RWPE2 (cell line): ENCODE measurements around the gene CREB3L1.

Experiments used
- ATAC-seq: fragments of 200-7000 bp; cut with Tn5 transposase; 3 replicates; pipeline ENCODE4 v1.9.1; 2021; ENCODE audit warnings: low read depth
- DNase-seq: peaks from one replicate; pipeline ENCODE4 v3.0.0-alpha.2; 2020; ENCODE audit warnings: low spot score
- H3K27ac ChIP-seq: fragments of 450-650 bp; 2 replicates; pipeline ENCODE4 v1.5.1; 2017; ENCODE audit warnings: mild to moderate bottlenecking; ENCODE audit not compliant: poor library complexity, severe bottlenecking
- H3K27me3 ChIP-seq: fragments of 250-450 bp; sonication (Bioruptor Pico); 2 replicates; pipeline ENCODE4 v1.5.1; 2021; ENCODE audit warnings: mild to moderate bottlenecking, moderate library complexity; ENCODE audit not compliant: insufficient read depth, poor library complexity, severe bottlenecking
- H3K36me3 ChIP-seq: fragments of 250-450 bp; sonication (Bioruptor Pico); 2 replicates; pipeline ENCODE4 v1.5.1; 2020; ENCODE audit warnings: low read depth, mild to moderate bottlenecking, moderate library complexity
- H3K4me1 ChIP-seq: fragments of 250-450 bp; sonication (Bioruptor Pico); 2 replicates; pipeline ENCODE4 v1.5.1; 2021; ENCODE audit warnings: mild to moderate bottlenecking, moderate library complexity; ENCODE audit not compliant: insufficient read depth, poor library complexity, severe bottlenecking
- H3K4me3 ChIP-seq: fragments of 250-450 bp; sonication (Bioruptor Pico); 2 replicates; pipeline ENCODE4 v1.5.1; 2021; ENCODE audit warnings: mild to moderate bottlenecking, moderate library complexity; ENCODE audit not compliant: severe bottlenecking
- H3K9me3 ChIP-seq: fragments of 250-450 bp; sonication (Bioruptor Pico); 2 replicates; pipeline ENCODE4 v1.5.1; 2021; ENCODE audit warnings: mild to moderate bottlenecking, moderate library complexity; ENCODE audit not compliant: severe bottlenecking
- TF ChIP-seq, protein P1 (sequence below): fragments of 450-650 bp; IDR thresholded peaks from one replicate; pipeline ENCODE4 v1.5.1; 2017; ENCODE audit warnings: mild to moderate bottlenecking, moderate library complexity; ENCODE audit not compliant: poor library complexity, severe bottlenecking

CREB3L1 gene

DNA sequence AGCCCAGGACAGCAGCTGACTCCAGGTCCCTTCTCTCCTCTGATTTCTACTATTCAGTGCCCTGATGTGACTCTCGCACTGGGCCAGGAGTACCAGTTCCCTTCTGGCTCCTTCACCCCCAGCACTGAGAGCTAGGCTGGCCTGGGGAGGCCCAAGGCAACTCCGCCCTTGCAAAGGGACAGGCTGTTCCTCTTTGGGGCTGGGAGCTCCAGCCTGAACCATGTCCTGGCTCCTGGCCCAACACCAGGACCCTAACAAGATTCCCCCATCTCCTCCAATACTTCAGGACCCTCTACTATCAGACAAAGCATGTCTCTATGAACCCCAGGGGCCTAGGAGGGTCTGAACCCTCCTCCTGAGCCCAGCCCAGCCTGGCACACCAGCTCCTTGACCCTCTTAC, 12.5 kb downstream of the CREB3L1 start:
- Histone ChIP-seq H3K36me3 (no peaks in the 10 kb centered on the region), H3K9me3 (no peaks in the 10 kb centered on the region), H3K4me1 (peaks cover 13% of the 10 kb centered on the region), H3K4me3 (no peak overlapping the region), H3K27ac (no peak overlapping the region), H3K27me3 (no peaks in the 10 kb centered on the region)
- no peak for ATAC-seq
- no peak for DNase-seq
- TF ChIP-seq, protein P1, sequence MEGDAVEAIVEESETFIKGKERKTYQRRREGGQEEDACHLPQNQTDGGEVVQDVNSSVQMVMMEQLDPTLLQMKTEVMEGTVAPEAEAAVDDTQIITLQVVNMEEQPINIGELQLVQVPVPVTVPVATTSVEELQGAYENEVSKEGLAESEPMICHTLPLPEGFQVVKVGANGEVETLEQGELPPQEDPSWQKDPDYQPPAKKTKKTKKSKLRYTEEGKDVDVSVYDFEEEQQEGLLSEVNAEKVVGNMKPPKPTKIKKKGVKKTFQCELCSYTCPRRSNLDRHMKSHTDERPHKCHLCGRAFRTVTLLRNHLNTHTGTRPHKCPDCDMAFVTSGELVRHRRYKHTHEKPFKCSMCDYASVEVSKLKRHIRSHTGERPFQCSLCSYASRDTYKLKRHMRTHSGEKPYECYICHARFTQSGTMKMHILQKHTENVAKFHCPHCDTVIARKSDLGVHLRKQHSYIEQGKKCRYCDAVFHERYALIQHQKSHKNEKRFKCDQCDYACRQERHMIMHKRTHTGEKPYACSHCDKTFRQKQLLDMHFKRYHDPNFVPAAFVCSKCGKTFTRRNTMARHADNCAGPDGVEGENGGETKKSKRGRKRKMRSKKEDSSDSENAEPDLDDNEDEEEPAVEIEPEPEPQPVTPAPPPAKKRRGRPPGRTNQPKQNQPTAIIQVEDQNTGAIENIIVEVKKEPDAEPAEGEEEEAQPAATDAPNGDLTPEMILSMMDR = no peak

DNA sequence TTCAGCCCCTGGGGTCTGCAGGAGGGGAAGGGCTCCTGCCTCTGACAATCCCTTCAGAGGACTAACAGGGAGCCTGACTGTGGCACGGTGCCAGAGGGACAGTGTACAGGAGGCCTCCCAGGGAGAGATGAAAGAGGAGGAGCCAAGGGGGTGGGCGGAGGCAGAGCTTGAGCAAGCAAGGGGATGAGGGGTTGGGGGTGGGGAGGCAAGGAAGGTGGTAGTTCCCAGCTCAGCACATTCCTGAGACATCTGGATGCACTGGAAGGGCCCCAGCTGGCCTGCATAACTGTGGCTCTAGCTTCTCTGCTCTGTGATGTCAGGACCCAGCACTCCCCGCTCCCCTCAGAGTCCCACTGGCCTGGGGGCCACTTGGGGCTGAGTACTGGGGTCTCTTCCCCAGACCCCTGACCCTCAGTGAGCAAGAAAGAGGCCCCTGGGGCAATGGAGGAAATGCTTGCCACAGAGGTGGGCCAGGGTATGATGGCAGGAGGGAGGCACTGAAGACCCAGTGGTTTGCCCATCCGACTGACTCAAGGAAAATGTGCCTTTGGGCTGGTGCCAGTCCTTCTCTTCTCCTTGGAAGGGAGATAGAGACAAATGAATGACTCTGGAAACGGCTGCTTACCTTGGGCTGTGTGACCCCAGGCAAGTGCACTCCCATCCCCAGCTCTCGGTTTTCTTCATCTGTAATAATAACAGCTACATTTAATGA, 13.3 kb downstream of the CREB3L1 start:
- Histone ChIP-seq H3K9me3 (no peaks in the 10 kb centered on the region), H3K27ac (no peak overlapping the region), H3K36me3 (no peaks in the 10 kb centered on the region)

DNA sequence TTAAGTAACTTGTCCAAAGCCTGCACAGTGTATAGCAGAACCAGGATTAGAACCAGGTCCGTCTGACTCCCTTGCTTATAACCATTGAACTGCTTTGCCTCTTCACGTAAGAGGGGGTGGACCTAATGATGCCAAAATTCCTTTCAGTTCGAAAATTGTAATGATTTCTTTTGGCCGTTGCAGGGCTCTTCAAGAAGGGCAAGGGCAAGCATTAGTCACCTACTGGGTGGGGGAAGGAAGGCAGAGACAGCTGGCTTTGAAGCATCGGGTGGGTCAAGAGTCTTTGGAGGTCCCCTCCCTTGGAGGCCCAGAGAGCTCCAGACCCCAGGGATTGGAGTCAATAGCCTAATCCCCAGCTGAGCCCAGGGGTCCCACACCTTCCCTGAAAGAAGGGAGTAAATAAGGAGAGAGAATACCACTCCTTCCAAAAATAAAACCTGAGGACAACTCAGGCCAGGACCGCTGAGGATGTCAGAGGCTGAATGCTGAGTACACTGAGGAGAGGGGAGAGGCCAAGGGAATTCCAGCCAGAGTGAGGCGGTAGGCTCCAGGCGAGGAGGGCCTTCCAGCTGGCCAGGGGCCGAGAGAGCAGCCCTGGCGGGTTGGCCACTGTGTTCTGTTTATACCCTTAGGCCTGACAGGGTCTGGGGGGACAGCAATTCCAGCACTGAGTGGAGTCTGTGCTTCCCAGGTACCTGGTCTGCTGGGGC, 14.1 kb downstream of the CREB3L1 start:
- Histone ChIP-seq H3K27me3 (no peaks in the 10 kb centered on the region), H3K4me3 (no peak overlapping the region), H3K36me3 (no peaks in the 10 kb centered on the region), H3K4me1 (peaks cover 15% of the 10 kb centered on the region), H3K9me3 (no peaks in the 10 kb centered on the region), H3K27ac (no peak overlapping the region)
- TF ChIP-seq, protein P1 = no peak
- ATAC-seq (no peak), DNase-seq (no peak)

More for the DNA sequence above, 13.3 kb downstream of the CREB3L1 start:
- Histone ChIP-seq H3K27me3 (no peaks in the 10 kb centered on the region), H3K4me3 (no peak overlapping the region), H3K4me1 (peaks cover 15% of the 10 kb centered on the region)
- TF ChIP-seq, protein P1 = no peak
- DNase-seq = peak; percentile 88
- peak; percentile 56 for ATAC-seq

DNA sequence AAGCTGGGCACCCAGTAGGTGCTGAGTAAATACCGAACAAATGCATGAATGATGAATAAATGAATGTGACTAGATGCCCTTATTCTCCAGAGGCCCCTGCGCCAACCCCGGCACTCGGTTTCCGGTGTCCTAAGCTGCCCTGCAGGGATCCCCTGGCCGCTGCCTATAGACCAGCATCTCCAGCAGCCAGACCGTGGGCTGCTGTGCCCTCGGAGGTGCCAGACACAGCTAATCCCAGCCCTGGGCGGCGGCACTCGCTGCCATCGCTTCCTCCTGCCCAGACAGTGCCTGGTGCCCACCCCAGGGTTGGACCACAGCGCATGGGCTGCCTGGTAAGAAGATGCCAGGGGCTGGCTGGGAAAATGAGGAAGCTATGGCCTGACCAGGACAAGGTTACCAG, 15.6 kb downstream of the CREB3L1 start:
- DNase-seq (no peak), ATAC-seq (no peak)
- no peaks in the 10 kb centered on the region for H3K9me3 ChIP-seq
- TF ChIP-seq, protein P1 = no peak
- H3K4me1 ChIP-seq = peaks cover 15% of the 10 kb centered on the region
- no peak overlapping the region for H3K4me3 ChIP-seq
- no peaks in the 10 kb centered on the region for H3K36me3 ChIP-seq
- H3K27me3 ChIP-seq = no peaks in the 10 kb centered on the region
- H3K27ac ChIP-seq = no peak overlapping the region
